ENCODE data around the gene SLC25A21.

Gene SLC25A21

GRCh38 chr14:36676236-36676635 lies 496.2 kb downstream of the SLC25A21 start:
- no peak for DNase-seq

- DNase-seq: no peak
Measured at GRCh38 chr14:36675581-36675980, 496.8 kb downstream of the SLC25A21 start.

- no peak for DNase-seq
Measured at GRCh38 chr14:36674659-36675058, 497.7 kb downstream of the SLC25A21 start.

GRCh38 chr14:36672095-36672494 lies 500.3 kb downstream of the SLC25A21 start:
- no peak for DNase-seq

- DNase-seq: no peak
Measured at GRCh38 chr14:36671149-36671548, 501.3 kb downstream of the SLC25A21 start.

- no peak for DNase-seq
Measured at GRCh38 chr14:36667679-36668078, 504.7 kb downstream of the SLC25A21 start.

- DNase-seq: no peak
Measured at GRCh38 chr14:36666416-36667206, 505.8 kb downstream of the SLC25A21 start.

GRCh38 chr14:36665887-36666415 lies 506.5 kb downstream of the SLC25A21 start:
- DNase-seq: no peak

- no peak for DNase-seq
Measured at GRCh38 chr14:36664322-36665193, 507.8 kb downstream of the SLC25A21 start.

GRCh38 chr14:36663404-36664321 lies 508.7 kb downstream of the SLC25A21 start:
- DNase-seq: no peak

GRCh38 chr14:36662543-36663403 lies 509.6 kb downstream of the SLC25A21 start:
- DNase-seq: no peak

- no peak for DNase-seq
Measured at GRCh38 chr14:36662258-36662542, 510.2 kb downstream of the SLC25A21 start.

GRCh38 chr14:36661506-36662257 lies 510.7 kb downstream of the SLC25A21 start, which contains the start of gene PAX9:
Gene PAX9 (plus strand): TSS chr14:36661860. CDS start chr14:36662090, 230 bp downstream.
- DNase-seq: no peak

GRCh38 chr14:36660736-36661505 lies 511.5 kb downstream of the SLC25A21 start:
- DNase-seq: no peak

GRCh38 chr14:36659822-36660735 lies 512.3 kb downstream of the SLC25A21 start:
- no peak for DNase-seq

- no peak for DNase-seq
Measured at GRCh38 chr14:36659010-36659821, 513.2 kb downstream of the SLC25A21 start.

- no peak for DNase-seq
Measured at GRCh38 chr14:36658123-36659009, 514.0 kb downstream of the SLC25A21 start.
